Measurements from ENCODE around the gene ADIPOR2.

Gene ADIPOR2

GRCh38 chr12:1670358-1671268 is 20.3 kb upstream of the ADIPOR2 start:
- H3K4me3 ChIP-seq (ENCODE audit: low read depth, low read length), result no peak overlapping the region
- no peak for TF ChIP-seq MYC (IDR thresholded peaks at IDR 0.05; ENCODE audit: low read depth, low read length)
- TF ChIP-seq POLR2A (IDR thresholded peaks at IDR 0.05; ENCODE audit: extremely low read depth, insufficient read length), result no peak
- no peak for TF ChIP-seq CTCF (IDR thresholded peaks at IDR 0.05; ENCODE audit: low read depth, low read length)

GRCh38 chr12:1676043-1676442 is 14.8 kb upstream of the ADIPOR2 start:
- no peak for TF ChIP-seq MAX (IDR thresholded peaks at IDR 0.05; ENCODE audit: low read depth, low read length)
- TF ChIP-seq POLR2A (IDR thresholded peaks at IDR 0.05; ENCODE audit: extremely low read depth, insufficient read length), result no peak
- no peak for TF ChIP-seq CTCF (IDR thresholded peaks at IDR 0.05; ENCODE audit: low read depth, low read length)
- no peak for TF ChIP-seq MYC (IDR thresholded peaks at IDR 0.05; ENCODE audit: low read depth, low read length)
- H3K4me3 ChIP-seq (ENCODE audit: low read depth, low read length), result no peak overlapping the region
- DNase-seq (ENCODE audit: low read depth), result no peak

More at GRCh38 chr12:1670358-1671268, 20.3 kb upstream of the ADIPOR2 start:
- DNase-seq (ENCODE audit: low read depth), result no peak

- H3K4me3 ChIP-seq (ENCODE audit: low read depth, low read length), result no peak overlapping the region
- no peak for TF ChIP-seq MAX (IDR thresholded peaks at IDR 0.05; ENCODE audit: low read depth, low read length)
- no peak for TF ChIP-seq POLR2A (IDR thresholded peaks at IDR 0.05; ENCODE audit: extremely low read depth, insufficient read length)
- TF ChIP-seq CTCF (IDR thresholded peaks at IDR 0.05; ENCODE audit: low read depth, low read length), result no peak
- no peak for TF ChIP-seq MYC (IDR thresholded peaks at IDR 0.05; ENCODE audit: low read depth, low read length)
- no peak for DNase-seq (ENCODE audit: low read depth)
These were observed 9.9 kb upstream of the ADIPOR2 start for GRCh38 chr12:1680804-1681492.

- TF ChIP-seq CTCF (IDR thresholded peaks at IDR 0.05; ENCODE audit: low read depth, low read length) (no peak), MAX (IDR thresholded peaks at IDR 0.05; ENCODE audit: low read depth, low read length) (no peak), MYC (IDR thresholded peaks at IDR 0.05; ENCODE audit: low read depth, low read length) (no peak), POLR2A (IDR thresholded peaks at IDR 0.05; ENCODE audit: extremely low read depth, insufficient read length) (no peak)
- H3K4me3 ChIP-seq (ENCODE audit: low read depth, low read length), result no peak overlapping the region
- DNase-seq (ENCODE audit: low read depth), result no peak
These were observed 9.4 kb upstream of the ADIPOR2 start for GRCh38 chr12:1681493-1681807.

- TF ChIP-seq MAX (IDR thresholded peaks at IDR 0.05; ENCODE audit: low read depth, low read length), result no peak
- TF ChIP-seq POLR2A (IDR thresholded peaks at IDR 0.05; ENCODE audit: extremely low read depth, insufficient read length), result no peak
- no peak for TF ChIP-seq CTCF (IDR thresholded peaks at IDR 0.05; ENCODE audit: low read depth, low read length)
- TF ChIP-seq MYC (IDR thresholded peaks at IDR 0.05; ENCODE audit: low read depth, low read length), result no peak
- DNase-seq (ENCODE audit: low read depth), result no peak
These were observed 2.7 kb upstream of the ADIPOR2 start for GRCh38 chr12:1688086-1688710.

More at GRCh38 chr12:1688086-1688710, 2.7 kb upstream of the ADIPOR2 start:
- H3K4me3 ChIP-seq (ENCODE audit: low read depth, low read length), result no peak overlapping the region
